Astrocyte of the spinal cord (primary cell): ENCODE data around the gene TTC16.

Source experiments
- DNase-seq: peaks from one replicate; pipeline ENCODE4 v3.0.0; 2011; ENCODE audit warnings: low read depth, low spot score
- H3K4me3 ChIP-seq: 2 replicates; pipeline ENCODE4 v1.5.1; 2011; ENCODE audit warnings: low read depth, mild to moderate bottlenecking, low read length, moderate library complexity
- CTCF ChIP-seq: IDR thresholded peaks from 2 replicates; pipeline ENCODE4 v1.5.1; 2012; ENCODE audit warnings: low read depth, mild to moderate bottlenecking, low read length, inconsistent platforms
- in situ Hi-C: cut with HindIII; loops from 2 replicates; pipeline ENCODE4 v1.10.0; 2017; ENCODE audit warnings: low sequenced_read_pairs

The TTC16 gene

GRCh38 chr9:127717766-127718165 is 1.9 kb downstream of the TTC16 start:
- no peak for DNase-seq
- H3K4me3 ChIP-seq: no peak overlapping the region
- in situ Hi-C loops: no loop called here
- no peak for TF ChIP-seq CTCF

- no peak for TF ChIP-seq CTCF
- in situ Hi-C loops: no loop called here
- DNase-seq: no peak
- no peak overlapping the region for H3K4me3 ChIP-seq
Measured at GRCh38 chr9:127720031-127720864, 4.4 kb downstream of the TTC16 start.

GRCh38 chr9:127720865-127721227 is 5.0 kb downstream of the TTC16 start:
- H3K4me3 ChIP-seq: no peak overlapping the region
- TF ChIP-seq CTCF: no peak
- DNase-seq: no peak
- in situ Hi-C loops: no loop called here

- no peak for TF ChIP-seq CTCF
- in situ Hi-C loops: no loop called here
- H3K4me3 ChIP-seq: no peak overlapping the region
- DNase-seq: no peak
Measured at GRCh38 chr9:127721391-127721821, 5.5 kb downstream of the TTC16 start.

- TF ChIP-seq CTCF: no peak
- in situ Hi-C loops: no loop called here
- no peak overlapping the region for H3K4me3 ChIP-seq
- DNase-seq: no peak
Measured at GRCh38 chr9:127722055-127722745, 6.3 kb downstream of the TTC16 start.

- in situ Hi-C loops: no loop called here
- TF ChIP-seq CTCF: no peak
- DNase-seq: no peak
- no peak overlapping the region for H3K4me3 ChIP-seq
Measured at GRCh38 chr9:127723013-127723412, 7.1 kb downstream of the TTC16 start.
